ENCODE measurements around the gene RCC2.
A peak's percentile ranks its signal among the peaks of the same experiment; 100 is the strongest.

The RCC2 gene

DNA sequence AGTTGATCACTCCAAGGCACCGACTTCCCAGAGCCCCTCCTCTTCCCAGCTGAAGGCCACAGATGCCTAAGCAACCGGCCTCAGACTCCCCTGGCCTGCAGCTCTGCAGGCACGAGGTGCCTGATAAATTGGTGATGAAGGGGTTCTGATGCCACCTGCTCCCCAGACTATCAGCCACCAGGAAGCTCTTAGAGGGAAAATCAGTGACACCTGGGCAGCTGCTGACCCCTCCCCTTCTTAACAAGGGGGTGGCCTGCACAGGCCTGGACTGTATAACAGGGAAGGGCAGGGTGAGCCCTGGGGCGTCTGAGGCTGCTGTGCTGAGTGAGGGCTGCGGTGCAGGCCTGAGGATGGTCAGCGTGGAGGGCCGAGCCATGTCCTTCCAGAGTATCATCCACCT, 67.6 kb downstream of the RCC2 start, which contains the start of gene PADI6 (continued):
- TF ChIP-seq, protein P1, sequence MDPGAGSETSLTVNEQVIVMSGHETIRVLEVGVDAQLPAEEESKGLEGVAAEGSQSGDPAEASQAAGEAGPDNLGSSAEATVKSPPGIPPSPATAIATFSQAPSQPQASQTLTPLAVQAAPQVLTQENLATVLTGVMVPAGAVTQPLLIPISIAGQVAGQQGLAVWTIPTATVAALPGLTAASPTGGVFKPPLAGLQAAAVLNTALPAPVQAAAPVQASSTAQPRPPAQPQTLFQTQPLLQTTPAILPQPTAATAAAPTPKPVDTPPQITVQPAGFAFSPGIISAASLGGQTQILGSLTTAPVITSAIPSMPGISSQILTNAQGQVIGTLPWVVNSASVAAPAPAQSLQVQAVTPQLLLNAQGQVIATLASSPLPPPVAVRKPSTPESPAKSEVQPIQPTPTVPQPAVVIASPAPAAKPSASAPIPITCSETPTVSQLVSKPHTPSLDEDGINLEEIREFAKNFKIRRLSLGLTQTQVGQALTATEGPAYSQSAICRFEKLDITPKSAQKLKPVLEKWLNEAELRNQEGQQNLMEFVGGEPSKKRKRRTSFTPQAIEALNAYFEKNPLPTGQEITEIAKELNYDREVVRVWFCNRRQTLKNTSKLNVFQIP (CRISPR knock-in tag; IDR thresholded peaks at IDR 0.05; ENCODE audit: borderline replicate concordance, low read depth) = no peak
- TF ChIP-seq RARB (CRISPR knock-in tag; IDR thresholded peaks at IDR 0.05) (no peak), ESRRG (CRISPR knock-in tag; IDR thresholded peaks at IDR 0.05) (no peak)

DNA sequence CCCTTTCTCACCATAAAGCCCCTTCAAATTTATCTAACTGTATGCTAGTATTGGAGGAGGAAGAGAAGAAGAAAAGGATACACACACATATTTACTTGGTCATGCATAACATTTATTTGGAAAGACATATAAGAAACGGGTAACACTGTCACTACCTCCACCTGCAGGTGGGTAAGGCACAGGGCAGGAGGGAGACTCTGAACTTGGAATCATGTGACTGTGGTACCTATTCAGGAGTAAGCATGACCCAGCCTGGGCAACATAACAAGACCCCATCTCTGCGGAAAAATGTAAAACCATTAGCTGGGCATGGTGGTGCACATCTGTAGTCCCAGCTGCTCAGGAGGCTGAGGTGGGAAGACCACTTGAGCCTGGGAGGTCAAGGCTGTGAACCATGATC, 68.9 kb downstream of the RCC2 start:
- peak; percentile 32; the same call in 1 of the 3 replicates for ATAC-seq

DNA sequence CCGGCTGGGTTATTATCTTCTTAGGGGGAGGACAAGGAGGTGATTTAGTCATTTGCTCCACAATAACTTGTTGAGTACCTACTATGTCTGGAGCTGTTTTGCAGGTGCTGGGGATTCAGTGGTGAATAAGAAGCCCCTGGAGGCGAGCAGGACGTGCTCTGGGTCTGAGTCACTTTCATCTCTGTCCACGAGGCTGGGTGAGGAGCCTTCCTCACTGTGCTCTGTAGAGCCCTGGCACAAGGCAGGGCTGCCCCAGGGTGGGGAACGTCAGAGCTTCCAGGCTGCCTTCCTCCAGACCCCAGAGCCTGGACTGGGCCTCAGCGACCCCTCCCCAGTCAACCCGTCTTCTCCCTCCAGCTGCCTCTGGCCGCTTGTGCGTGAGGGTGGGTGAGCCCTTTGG, 70.0 kb downstream of the RCC2 start:
- TF ChIP-seq ZNF8 (CRISPR knock-in tag; IDR thresholded peaks at IDR 0.05) (no peak), GLIS3 (CRISPR knock-in tag; IDR thresholded peaks at IDR 0.05) (no peak), PPARA (CRISPR knock-in tag; IDR thresholded peaks at IDR 0.05; ENCODE audit: borderline replicate concordance) (no peak), ZC3H10 (CRISPR knock-in tag; IDR thresholded peaks at IDR 0.05) (no peak), RARB (CRISPR knock-in tag; IDR thresholded peaks at IDR 0.05) (no peak), BACH2 (CRISPR knock-in tag; IDR thresholded peaks at IDR 0.05; ENCODE audit: borderline replicate concordance) (no peak), ESRRG (CRISPR knock-in tag; IDR thresholded peaks at IDR 0.05) (no peak), OSR1 (CRISPR knock-in tag; IDR thresholded peaks at IDR 0.05) (no peak), ZNF70 (CRISPR knock-in tag; IDR thresholded peaks at IDR 0.05) (no peak), ISL1 (CRISPR knock-in tag; IDR thresholded peaks at IDR 0.05) (no peak), ZNF565 (CRISPR knock-in tag; conservative IDR thresholded peaks at IDR 0.05; ENCODE audit: low read depth) (no peak), ARNTL (CRISPR knock-in tag; IDR thresholded peaks at IDR 0.05; ENCODE audit: borderline replicate concordance, low read depth) (no peak), TCF4 (CRISPR knock-in tag; IDR thresholded peaks at IDR 0.05; ENCODE audit: borderline replicate concordance) (no peak), ZFP30 (CRISPR knock-in tag; IDR thresholded peaks at IDR 0.05) (no peak), SNAI2 (CRISPR knock-in tag; IDR thresholded peaks at IDR 0.05) (no peak)
- TF ChIP-seq, protein P2, sequence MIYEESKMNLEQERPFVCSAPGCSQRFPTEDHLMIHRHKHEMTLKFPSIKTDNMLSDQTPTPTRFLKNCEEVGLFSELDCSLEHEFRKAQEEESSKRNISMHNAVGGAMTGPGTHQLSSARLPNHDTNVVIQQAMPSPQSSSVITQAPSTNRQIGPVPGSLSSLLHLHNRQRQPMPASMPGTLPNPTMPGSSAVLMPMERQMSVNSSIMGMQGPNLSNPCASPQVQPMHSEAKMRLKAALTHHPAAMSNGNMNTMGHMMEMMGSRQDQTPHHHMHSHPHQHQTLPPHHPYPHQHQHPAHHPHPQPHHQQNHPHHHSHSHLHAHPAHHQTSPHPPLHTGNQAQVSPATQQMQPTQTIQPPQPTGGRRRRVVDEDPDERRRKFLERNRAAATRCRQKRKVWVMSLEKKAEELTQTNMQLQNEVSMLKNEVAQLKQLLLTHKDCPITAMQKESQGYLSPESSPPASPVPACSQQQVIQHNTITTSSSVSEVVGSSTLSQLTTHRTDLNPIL (CRISPR knock-in tag; IDR thresholded peaks at IDR 0.05; ENCODE audit: low read depth) = no peak
- TF ChIP-seq, protein P3, sequence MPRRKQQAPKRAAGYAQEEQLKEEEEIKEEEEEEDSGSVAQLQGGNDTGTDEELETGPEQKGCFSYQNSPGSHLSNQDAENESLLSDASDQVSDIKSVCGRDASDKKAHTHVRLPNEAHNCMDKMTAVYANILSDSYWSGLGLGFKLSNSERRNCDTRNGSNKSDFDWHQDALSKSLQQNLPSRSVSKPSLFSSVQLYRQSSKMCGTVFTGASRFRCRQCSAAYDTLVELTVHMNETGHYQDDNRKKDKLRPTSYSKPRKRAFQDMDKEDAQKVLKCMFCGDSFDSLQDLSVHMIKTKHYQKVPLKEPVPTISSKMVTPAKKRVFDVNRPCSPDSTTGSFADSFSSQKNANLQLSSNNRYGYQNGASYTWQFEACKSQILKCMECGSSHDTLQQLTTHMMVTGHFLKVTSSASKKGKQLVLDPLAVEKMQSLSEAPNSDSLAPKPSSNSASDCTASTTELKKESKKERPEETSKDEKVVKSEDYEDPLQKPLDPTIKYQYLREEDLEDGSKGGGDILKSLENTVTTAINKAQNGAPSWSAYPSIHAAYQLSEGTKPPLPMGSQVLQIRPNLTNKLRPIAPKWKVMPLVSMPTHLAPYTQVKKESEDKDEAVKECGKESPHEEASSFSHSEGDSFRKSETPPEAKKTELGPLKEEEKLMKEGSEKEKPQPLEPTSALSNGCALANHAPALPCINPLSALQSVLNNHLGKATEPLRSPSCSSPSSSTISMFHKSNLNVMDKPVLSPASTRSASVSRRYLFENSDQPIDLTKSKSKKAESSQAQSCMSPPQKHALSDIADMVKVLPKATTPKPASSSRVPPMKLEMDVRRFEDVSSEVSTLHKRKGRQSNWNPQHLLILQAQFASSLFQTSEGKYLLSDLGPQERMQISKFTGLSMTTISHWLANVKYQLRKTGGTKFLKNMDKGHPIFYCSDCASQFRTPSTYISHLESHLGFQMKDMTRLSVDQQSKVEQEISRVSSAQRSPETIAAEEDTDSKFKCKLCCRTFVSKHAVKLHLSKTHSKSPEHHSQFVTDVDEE (CRISPR knock-in tag; IDR thresholded peaks at IDR 0.05) = no peak
- TF ChIP-seq, protein P4, sequence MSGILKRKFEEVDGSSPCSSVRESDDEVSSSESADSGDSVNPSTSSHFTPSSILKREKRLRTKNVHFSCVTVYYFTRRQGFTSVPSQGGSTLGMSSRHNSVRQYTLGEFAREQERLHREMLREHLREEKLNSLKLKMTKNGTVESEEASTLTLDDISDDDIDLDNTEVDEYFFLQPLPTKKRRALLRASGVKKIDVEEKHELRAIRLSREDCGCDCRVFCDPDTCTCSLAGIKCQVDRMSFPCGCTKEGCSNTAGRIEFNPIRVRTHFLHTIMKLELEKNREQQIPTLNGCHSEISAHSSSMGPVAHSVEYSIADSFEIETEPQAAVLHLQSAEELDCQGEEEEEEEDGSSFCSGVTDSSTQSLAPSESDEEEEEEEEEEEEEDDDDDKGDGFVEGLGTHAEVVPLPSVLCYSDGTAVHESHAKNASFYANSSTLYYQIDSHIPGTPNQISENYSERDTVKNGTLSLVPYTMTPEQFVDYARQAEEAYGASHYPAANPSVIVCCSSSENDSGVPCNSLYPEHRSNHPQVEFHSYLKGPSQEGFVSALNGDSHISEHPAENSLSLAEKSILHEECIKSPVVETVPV (CRISPR knock-in tag; IDR thresholded peaks at IDR 0.05) = no peak
- peak; percentile 68 for ATAC-seq

More for the DNA sequence above, 68.9 kb downstream of the RCC2 start:
- TF ChIP-seq, protein P5, sequence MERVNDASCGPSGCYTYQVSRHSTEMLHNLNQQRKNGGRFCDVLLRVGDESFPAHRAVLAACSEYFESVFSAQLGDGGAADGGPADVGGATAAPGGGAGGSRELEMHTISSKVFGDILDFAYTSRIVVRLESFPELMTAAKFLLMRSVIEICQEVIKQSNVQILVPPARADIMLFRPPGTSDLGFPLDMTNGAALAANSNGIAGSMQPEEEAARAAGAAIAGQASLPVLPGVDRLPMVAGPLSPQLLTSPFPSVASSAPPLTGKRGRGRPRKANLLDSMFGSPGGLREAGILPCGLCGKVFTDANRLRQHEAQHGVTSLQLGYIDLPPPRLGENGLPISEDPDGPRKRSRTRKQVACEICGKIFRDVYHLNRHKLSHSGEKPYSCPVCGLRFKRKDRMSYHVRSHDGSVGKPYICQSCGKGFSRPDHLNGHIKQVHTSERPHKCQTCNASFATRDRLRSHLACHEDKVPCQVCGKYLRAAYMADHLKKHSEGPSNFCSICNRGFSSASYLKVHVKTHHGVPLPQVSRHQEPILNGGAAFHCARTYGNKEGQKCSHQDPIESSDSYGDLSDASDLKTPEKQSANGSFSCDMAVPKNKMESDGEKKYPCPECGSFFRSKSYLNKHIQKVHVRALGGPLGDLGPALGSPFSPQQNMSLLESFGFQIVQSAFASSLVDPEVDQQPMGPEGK (CRISPR knock-in tag; IDR thresholded peaks at IDR 0.05; ENCODE audit: borderline replicate concordance) = no peak
- TF ChIP-seq, protein P2 (CRISPR knock-in tag; IDR thresholded peaks at IDR 0.05; ENCODE audit: low read depth) = no peak
- TF ChIP-seq CSDC2 (CRISPR knock-in tag; IDR thresholded peaks at IDR 0.05) (no peak), TOX (CRISPR knock-in tag; IDR thresholded peaks at IDR 0.05; ENCODE audit: borderline replicate concordance) (no peak), ISL1 (CRISPR knock-in tag; IDR thresholded peaks at IDR 0.05) (no peak)
- TF ChIP-seq, protein P3 (CRISPR knock-in tag; IDR thresholded peaks at IDR 0.05) = no peak
